Gastrocnemius medialis (tissue), 4 donors: ENCODE data around the gene SEPTIN5. TPM values are rescaled to one million over a fixed set of nuclear protein-coding genes. Genes with fewer than 3 reads are reported as not detected.

ENCODE experiments used
- ATAC-seq, 2 donors: fragments of 150-250 bp; one replicate each; pipeline ENCODE4 v1.9.1; 2016
- DNase-seq, 2 donors: peaks; one replicate each; pipeline ENCODE4 v3.0.0-alpha.2; 2019
- H3K27ac ChIP-seq, 4 donors: fragments of 200-600 bp; sonication (generic); 1 replicate in 1 of 4; 2 replicates in 3 of 4; pipeline ENCODE4 v1.5.1; 2016 to 2018; ENCODE audit warnings: mild to moderate bottlenecking in 2 of 4, moderate library complexity in 1 of 4
- H3K27me3 ChIP-seq, 3 donors: fragments of 200-600 bp; sonication (generic) in 2 of 3; 1 replicate in 1 of 3; 2 replicates in 2 of 3; pipeline versions ENCODE4 v1.5.1 to v1.6.0; 2016 to 2019; ENCODE audit warnings: mild to moderate bottlenecking in 1 of 3, moderate library complexity in 1 of 3
- H3K36me3 ChIP-seq, 2 donors: fragments of 200-600 bp; sonication (generic) in 1 of 2; one replicate each; pipeline ENCODE4 v1.5.1; 2017 to 2018
- H3K4me1 ChIP-seq, 2 donors: fragments of 200-600 bp; sonication (generic) in 1 of 2; one replicate each; pipeline ENCODE4 v1.5.1; 2016 to 2017; ENCODE audit warnings: mild to moderate bottlenecking in 2 of 2
- H3K4me3 ChIP-seq, 4 donors: fragments of 200-600 bp; sonication (generic) in 3 of 4; 1 replicate in 1 of 4; 2 replicates in 3 of 4; pipeline ENCODE4 v1.5.1; 2016 to 2019; ENCODE audit warnings: mild to moderate bottlenecking in 2 of 4
- H3K9me3 ChIP-seq, 3 donors: fragments of 200-600 bp; sonication (generic) in 2 of 3; 1 replicate in 1 of 3; 2 replicates in 2 of 3; pipeline ENCODE4 v1.5.1; 2016 to 2019
- CTCF ChIP-seq, 5 experiments: fragments of 450-650 bp in 3 of 5; fragments of 200-600 bp in 2 of 5; sonication (generic) in 2 of 5; IDR thresholded peaks in 4 of 5; conservative IDR thresholded peaks in 1 of 5; 1 replicate in 4 of 5; 2 replicates in 1 of 5; pipeline ENCODE4 v1.5.1; 2016 to 2019; ENCODE audit warnings: antibody characterized with exemption in 5 of 5, mild to moderate bottlenecking in 3 of 5, moderate library complexity in 3 of 5
- POLR2A ChIP-seq, 2 donors: fragments of 450-650 bp; IDR thresholded peaks; one replicate each; pipeline ENCODE4 v1.6.1; 2017; ENCODE audit warnings: antibody characterized with exemption in 2 of 2, mild to moderate bottlenecking in 2 of 2, moderate library complexity in 2 of 2
- in situ Hi-C, 4 donors: fragments of 200-750 bp; cut with MboI; loops; one replicate each; pipeline versions ENCODE4 v1.15.0 to v1.8.0; 2017; ENCODE audit warnings: low sequenced_read_pairs in 4 of 4
- intact Hi-C: fragments of 100-400 bp; cut with DNase I; formaldehyde crosslinking; loops from one replicate; pipeline ENCODE4 v1.15.1; 2023; ENCODE audit warnings: low total_unique reads
- total RNA-seq, 4 donors: library from RNA; depleted of rRNA; stranded (reverse); fragments of >200 nt; gene quantifications; one replicate each; pipeline versions ENCODE4 v1.1.0 to v1.2.3, GENCODE V29; 2016

Gene SEPTIN5
- total RNA-seq, 4 donors from 2014 or later: 5.0 to 15.9 (median 10.2) TPM

- no peak for ATAC-seq
- H3K4me3 ChIP-seq: no peak overlapping the region
- no peak for TF ChIP-seq POLR2A (IDR thresholded peaks at IDR 0.05)
- no peak for TF ChIP-seq CTCF (IDR thresholded peaks at IDR 0.05 in 4 of 5, conservative IDR thresholded peaks at IDR 0.05 in 1 of 5)
- no peak for DNase-seq
- no peaks in the 10 kb centered on the region for H3K36me3 ChIP-seq
- H3K9me3 ChIP-seq: no peaks in the 10 kb centered on the region
- in situ Hi-C loops: no loop called here
- peaks cover 4 to 18% of the 10 kb centered on the region in 2 donors for H3K4me1 ChIP-seq
- H3K27ac ChIP-seq: no peak overlapping the region
- intact Hi-C loops: no loop called here
- peaks cover 0 to 7% (median 4%) of the 10 kb centered on the region in 3 donors for H3K27me3 ChIP-seq
Observed at GRCh38 chr22:19717181-19717580, 2.9 kb downstream of the SEPTIN5 start.

GRCh38 chr22:19717691-19718455 lies 3.6 kb downstream of the SEPTIN5 start:
- in situ Hi-C loops (no loop called here), intact Hi-C loops (loop anchor here (1.0 kb wide), 1 partner anchor 39 kb away; no protein-coding TSS in a partner anchor)
- peak; percentile 85 for ATAC-seq
- DNase-seq: peak; percentile 43 to 60
- H3K27me3 ChIP-seq: peaks cover 0 to 13% (median 4%) of the 10 kb centered on the region in 3 donors
- no peaks in the 10 kb centered on the region for H3K36me3 ChIP-seq
- H3K4me3 ChIP-seq: peak overlapping the region; percentile 51 to 62 (median 60)
- peaks cover 4 to 18% of the 10 kb centered on the region in 2 donors for H3K4me1 ChIP-seq
- H3K9me3 ChIP-seq: no peaks in the 10 kb centered on the region
- peak overlapping the region in 2 of 4 donors; percentile 43 to 45 for H3K27ac ChIP-seq
- peak; percentile 88 to 100 (median 98) for TF ChIP-seq CTCF (IDR thresholded peaks at IDR 0.05 in 4 of 5, conservative IDR thresholded peaks at IDR 0.05 in 1 of 5)
- no peak for TF ChIP-seq POLR2A (IDR thresholded peaks at IDR 0.05)

- in situ Hi-C loops: no loop called here
Observed at GRCh38 chr22:19718456-19719049, 4.2 kb downstream of the SEPTIN5 start.

GRCh38 chr22:19719050-19719482 lies 4.8 kb downstream of the SEPTIN5 start:
- H3K27ac ChIP-seq: peak overlapping the region; percentile 10 to 45 (median 27)
- peak overlapping the region; percentile 51 to 62 (median 60) for H3K4me3 ChIP-seq
- peaks cover 4 to 18% of the 10 kb centered on the region in 2 donors for H3K4me1 ChIP-seq
- in situ Hi-C loops: no loop called here
- no peak for ATAC-seq
- H3K36me3 ChIP-seq: no peaks in the 10 kb centered on the region
- H3K9me3 ChIP-seq: no peaks in the 10 kb centered on the region
- DNase-seq: no peak
- peaks cover 0 to 13% (median 7%) of the 10 kb centered on the region in 3 donors for H3K27me3 ChIP-seq
- TF ChIP-seq CTCF (IDR thresholded peaks at IDR 0.05 in 4 of 5, conservative IDR thresholded peaks at IDR 0.05 in 1 of 5) (no peak), POLR2A (IDR thresholded peaks at IDR 0.05) (no peak)
- intact Hi-C loops: no loop called here

More at GRCh38 chr22:19718456-19719049, 4.2 kb downstream of the SEPTIN5 start:
- Histone ChIP-seq H3K27me3 (peaks cover 0 to 13% (median 7%) of the 10 kb centered on the region in 3 donors), H3K27ac (peak overlapping the region; percentile 10 to 45 (median 27)), H3K36me3 (no peaks in the 10 kb centered on the region), H3K9me3 (no peaks in the 10 kb centered on the region), H3K4me1 (peaks cover 4 to 18% of the 10 kb centered on the region in 2 donors), H3K4me3 (peak overlapping the region; percentile 51 to 62 (median 60))
- intact Hi-C loops: loop anchor here (1.0 kb wide), 1 partner anchor 39 kb away; no protein-coding TSS in a partner anchor
- DNase-seq (no peak), ATAC-seq (no peak)
- TF ChIP-seq POLR2A (IDR thresholded peaks at IDR 0.05) (peak in 1 of 2 donors; percentile 10), CTCF (IDR thresholded peaks at IDR 0.05 in 4 of 5, conservative IDR thresholded peaks at IDR 0.05 in 1 of 5) (no peak)
